Natural killer cell treated with Interleukin-12 subunit alpha and Interleukin-12 subunit beta and Interleukin-15 and Interleukin-18, amount 100 ng/mL, for 72 hours (primary cell): Measurements from ENCODE around the gene PCBD1. TPM values are rescaled to one million over a fixed set of nuclear protein-coding genes. Genes with fewer than 3 reads are reported as not detected.
"Not testable (repeated sequence)": the region's sequence is repeated elsewhere in the genome, so short reads cannot be mapped to it uniquely, and the experiment has no call there.

ENCODE experiments used
- ATAC-seq, 2 donors: fragments of 150-1000 bp; cut with Tn5 transposase in 1 of 2; sonication (Bioruptor Pico), chemical (Tn5 transposase) in 1 of 2; 2 replicates each; pipeline ENCODE4 v1.10.0; 2021
- DNase-seq: peaks from one replicate; pipeline ENCODE4 v3.0.0; 2022; ENCODE audit warnings: low spot score
- H3K27ac Mint-ChIP-seq, 2 donors: 1 replicate in 1 of 2; 2 replicates in 1 of 2; pipeline ENCODE4 v1.8.0; 2022; ENCODE audit warnings: mixed read lengths in 2 of 2, mild to moderate bottlenecking in 1 of 2, moderate library complexity in 1 of 2
- H3K27me3 Mint-ChIP-seq, 2 donors: 1 replicate in 1 of 2; 2 replicates in 1 of 2; pipeline ENCODE4 v1.8.0; 2022; ENCODE audit warnings: mixed read lengths in 2 of 2
- H3K36me3 Mint-ChIP-seq: one replicate; pipeline ENCODE4 v1.8.0; 2022; ENCODE audit warnings: mixed read lengths
- H3K4me1 Mint-ChIP-seq, 2 donors: 1 replicate in 1 of 2; 2 replicates in 1 of 2; pipeline ENCODE4 v1.8.0; 2022; ENCODE audit warnings: low read depth in 2 of 2, mixed read lengths in 2 of 2, mild to moderate bottlenecking in 1 of 2
- H3K4me3 Mint-ChIP-seq: one replicate; pipeline ENCODE4 v1.8.0; 2022; ENCODE audit warnings: mixed read lengths
- H3K9me3 Mint-ChIP-seq: 2 replicates; pipeline ENCODE4 v1.8.0; 2022; ENCODE audit warnings: mixed read lengths
- total RNA-seq, 2 donors: library from RNA; stranded (reverse); gene quantifications; one replicate each; pipeline ENCODE4 v1.2.3, GENCODE V29; 2022

Gene PCBD1
- total RNA-seq, 2 donors from 2014 or later, result 32.6 to 44.9 TPM

- Mint-ChIP-seq H3K4me1 (peaks cover 0 to 4% of the 10 kb centered on the region in 2 donors), H3K36me3 (no peaks in the 10 kb centered on the region), H3K27ac (no peak overlapping the region), H3K27me3 (peaks cover 0 to 7% of the 10 kb centered on the region in 2 donors), H3K9me3 (no peaks in the 10 kb centered on the region), H3K4me3 (no peak overlapping the region)
- peak; percentile 54 to 76 for ATAC-seq
- DNase-seq, result no peak
These were observed 37.2 kb upstream of the PCBD1 start for GRCh38 chr10:70925377-70926225.

- peaks cover 0 to 10% of the 10 kb centered on the region in 2 donors for H3K27me3 Mint-ChIP-seq
- H3K27ac Mint-ChIP-seq, result no peak overlapping the region
- no peak for DNase-seq
- H3K36me3 Mint-ChIP-seq, result no peaks in the 10 kb centered on the region
- no peak for ATAC-seq
- no peaks in the 10 kb centered on the region for H3K9me3 Mint-ChIP-seq
- no peak overlapping the region for H3K4me3 Mint-ChIP-seq
- H3K4me1 Mint-ChIP-seq, result peaks cover 0 to 4% of the 10 kb centered on the region in 2 donors
These were observed 35.3 kb upstream of the PCBD1 start for GRCh38 chr10:70923696-70924095.

GRCh38 chr10:70921285-70921684 lies 32.9 kb upstream of the PCBD1 start:
- peaks cover 0 to 4% of the 10 kb centered on the region in 2 donors for H3K4me1 Mint-ChIP-seq
- no peaks in the 10 kb centered on the region for H3K36me3 Mint-ChIP-seq
- H3K4me3 Mint-ChIP-seq, result no peak overlapping the region
- DNase-seq (no peak), ATAC-seq (no peak)
- H3K27me3 Mint-ChIP-seq, result peaks cover 0 to 12% of the 10 kb centered on the region in 2 donors
- H3K9me3 Mint-ChIP-seq, result no peaks in the 10 kb centered on the region
- no peak overlapping the region for H3K27ac Mint-ChIP-seq

- H3K4me3 Mint-ChIP-seq, result no peak overlapping the region
- H3K4me1 Mint-ChIP-seq, result peaks cover 0 to 4% of the 10 kb centered on the region in 2 donors
These were observed 32.2 kb upstream of the PCBD1 start for GRCh38 chr10:70920519-70920918.

GRCh38 chr10:70919906-70920305 lies 31.5 kb upstream of the PCBD1 start:
- not testable (repeated sequence) for ATAC-seq, DNase-seq, H3K9me3 Mint-ChIP-seq

More at GRCh38 chr10:70920519-70920918, 32.2 kb upstream of the PCBD1 start:
- DNase-seq (no peak), ATAC-seq (no peak)
- peaks cover 0 to 12% of the 10 kb centered on the region in 2 donors for H3K27me3 Mint-ChIP-seq
- no peaks in the 10 kb centered on the region for H3K36me3 Mint-ChIP-seq
- H3K27ac Mint-ChIP-seq, result no peak overlapping the region
- no peaks in the 10 kb centered on the region for H3K9me3 Mint-ChIP-seq

GRCh38 chr10:70918851-70919530 lies 30.6 kb upstream of the PCBD1 start:
- Mint-ChIP-seq H3K27me3 (peaks cover 0 to 12% of the 10 kb centered on the region in 2 donors), H3K27ac (no peak overlapping the region), H3K9me3 (no peaks in the 10 kb centered on the region), H3K36me3 (no peaks in the 10 kb centered on the region), H3K4me1 (no peaks in the 10 kb centered on the region), H3K4me3 (no peak overlapping the region)
- no peak for ATAC-seq
- DNase-seq, result no peak

More at GRCh38 chr10:70919906-70920305, 31.5 kb upstream of the PCBD1 start:
- not testable (repeated sequence) for H3K4me1 Mint-ChIP-seq, H3K4me3 Mint-ChIP-seq, H3K36me3 Mint-ChIP-seq, H3K27ac Mint-ChIP-seq
- peaks cover 0 to 12% of the 10 kb centered on the region in 2 donors for H3K27me3 Mint-ChIP-seq

- no peak overlapping the region for H3K27ac Mint-ChIP-seq
These were observed 29.3 kb upstream of the PCBD1 start for GRCh38 chr10:70917635-70918034.

GRCh38 chr10:70917226-70917625 lies 28.9 kb upstream of the PCBD1 start:
- no peak overlapping the region for H3K4me3 Mint-ChIP-seq
- peaks cover 7 to 15% of the 10 kb centered on the region in 2 donors for H3K27me3 Mint-ChIP-seq
- ATAC-seq (no peak), DNase-seq (no peak)
- H3K36me3 Mint-ChIP-seq, result no peaks in the 10 kb centered on the region
- no peak overlapping the region for H3K27ac Mint-ChIP-seq
- no peaks in the 10 kb centered on the region for H3K9me3 Mint-ChIP-seq
- no peaks in the 10 kb centered on the region for H3K4me1 Mint-ChIP-seq

More at GRCh38 chr10:70917635-70918034, 29.3 kb upstream of the PCBD1 start:
- Mint-ChIP-seq H3K4me3 (no peak overlapping the region), H3K36me3 (no peaks in the 10 kb centered on the region), H3K9me3 (no peaks in the 10 kb centered on the region), H3K27me3 (peaks cover 7 to 15% of the 10 kb centered on the region in 2 donors), H3K4me1 (no peaks in the 10 kb centered on the region)
- ATAC-seq, result no peak
- no peak for DNase-seq

- Mint-ChIP-seq H3K9me3 (no peaks in the 10 kb centered on the region), H3K27me3 (peaks cover 7 to 11% of the 10 kb centered on the region in 2 donors), H3K4me1 (no peaks in the 10 kb centered on the region), H3K36me3 (no peaks in the 10 kb centered on the region), H3K27ac (no peak overlapping the region), H3K4me3 (no peak overlapping the region)
- ATAC-seq, result no peak
- peak; percentile 13 for DNase-seq
These were observed 27.9 kb upstream of the PCBD1 start for GRCh38 chr10:70916241-70916640.

- Mint-ChIP-seq H3K9me3 (no peaks in the 10 kb centered on the region), H3K36me3 (no peaks in the 10 kb centered on the region), H3K4me1 (no peaks in the 10 kb centered on the region), H3K4me3 (no peak overlapping the region), H3K27ac (no peak overlapping the region), H3K27me3 (peaks cover 7 to 8% of the 10 kb centered on the region in 2 donors)
- peak; percentile 44 for DNase-seq
- ATAC-seq, result no peak
These were observed 27.4 kb upstream of the PCBD1 start for GRCh38 chr10:70915806-70916205.

- Mint-ChIP-seq H3K27me3 (peaks cover 7 to 8% of the 10 kb centered on the region in 2 donors), H3K4me3 (no peak overlapping the region), H3K36me3 (no peaks in the 10 kb centered on the region), H3K27ac (no peak overlapping the region), H3K9me3 (no peaks in the 10 kb centered on the region), H3K4me1 (no peaks in the 10 kb centered on the region)
- DNase-seq (no peak), ATAC-seq (no peak)
These were observed 26.8 kb upstream of the PCBD1 start for GRCh38 chr10:70915206-70915605.

- H3K9me3 Mint-ChIP-seq, result no peaks in the 10 kb centered on the region
- no peaks in the 10 kb centered on the region for H3K36me3 Mint-ChIP-seq
- peaks cover 7% of the 10 kb centered on the region in 2 donors for H3K27me3 Mint-ChIP-seq
- ATAC-seq (no peak), DNase-seq (peak; percentile 42)
- H3K4me3 Mint-ChIP-seq, result no peak overlapping the region
- H3K27ac Mint-ChIP-seq, result no peak overlapping the region
- no peaks in the 10 kb centered on the region for H3K4me1 Mint-ChIP-seq
These were observed 26.0 kb upstream of the PCBD1 start for GRCh38 chr10:70914316-70914864.

- peaks cover 5 to 7% of the 10 kb centered on the region in 2 donors for H3K27me3 Mint-ChIP-seq
These were observed 25.5 kb upstream of the PCBD1 start for GRCh38 chr10:70913893-70914240.

More at GRCh38 chr10:70913893-70914240, 25.5 kb upstream of the PCBD1 start:
- ATAC-seq (no peak), DNase-seq (peak; percentile 32)
- Mint-ChIP-seq H3K36me3 (no peaks in the 10 kb centered on the region), H3K27ac (no peak overlapping the region), H3K9me3 (no peaks in the 10 kb centered on the region), H3K4me3 (no peak overlapping the region), H3K4me1 (no peaks in the 10 kb centered on the region)
